ENCODE measurements around the gene PSPH. TPM values are rescaled to one million over a fixed set of nuclear protein-coding genes. Genes with fewer than 3 reads are reported as not detected.

The PSPH gene
- total RNA-seq, 1 experiment from 2014 or later, result 103 TPM

GRCh38 chr7:55964261-55965099 is 86.8 kb downstream of the PSPH start, which contains the start of gene NIPSNAP2:
NIPSNAP2 (plus strand) TSS chr7:55964585; CDS start chr7:55964610, 25 bp downstream.
- H3K9me2 ChIP-seq (ENCODE audit: insufficient read depth), result no peaks in the 10 kb centered on the region
- ChIA-PET POLR2A (ENCODE audit: unreplicated experiment) (interaction anchor here (0.5 to 1.9 kb wide), 7 partner anchors 9 to 135 kb away, joined by 3 to 15 read pairs (median 3); partner anchors contain the start of genes CCT6A and PSPH), CTCF (interaction anchor here (0.6 to 1.0 kb wide), 6 partner anchors 20 to 1194 kb away, joined by 5 to 10 read pairs (median 6); partner anchors contain the start of gene PSPH)
- H3K4me3 ChIP-seq, result peak within 1 kb of the TSS; percentile 67
- peak within 1 kb of the TSS; percentile 85 for H2AFZ ChIP-seq
- TF ChIP-seq EZH2 (IDR thresholded peaks at IDR 0.05; ENCODE audit: low read depth) (no peak), CTCF (conservative IDR thresholded peaks at IDR 0.05) (peak; percentile 64)
- H3K9me3 ChIP-seq (ENCODE audit: insufficient read depth, low read depth), result no peaks in the 10 kb centered on the region
- peak; percentile 63 to 89 for DNase-seq
- BruUV-seq (replicated peaks), result no TSS peak
- no peaks in the 10 kb centered on the region for H4K20me1 ChIP-seq (ENCODE audit: insufficient read depth)
- peaks cover 34% of the 10 kb centered on the region for H3F3A ChIP-seq (ENCODE audit: insufficient read depth, low read depth)
- peak within 1 kb of the TSS; percentile 54 for H3K27ac ChIP-seq
- intact Hi-C loops (cut with micrococcal nuclease; ENCODE audit: unreplicated experiment), result loop anchor here (1.0 to 10.0 kb wide), 4 partner anchors 13 to 530 kb away; partner anchors contain the start of genes CCT6A, MRPS17 and PSPH
- H3K79me2 ChIP-seq (ENCODE audit: low read depth), result peaks cover 50% of the 10 kb centered on the region
- peaks cover 19% of the 10 kb centered on the region for H3K4me1 ChIP-seq (replicated peaks; ENCODE audit: insufficient read depth)
- H3K4me2 ChIP-seq, result peak within 1 kb of the TSS; percentile 80
- no peaks in the 10 kb centered on the region for H3K27me3 ChIP-seq (ENCODE audit: insufficient read depth, low read depth)
- no peaks in the 10 kb centered on the region for H3K36me3 ChIP-seq (ENCODE audit: low read depth)

GRCh38 chr7:55963584-55964168 is 87.6 kb downstream of the PSPH start:
- no peak for DNase-seq
- Histone ChIP-seq H3K9me3 (ENCODE audit: insufficient read depth, low read depth) (no peaks in the 10 kb centered on the region), H2AFZ (peak overlapping the region; percentile 85), H3K36me3 (ENCODE audit: low read depth) (no peaks in the 10 kb centered on the region), H3K9me2 (ENCODE audit: insufficient read depth) (no peaks in the 10 kb centered on the region), H3K27ac (peak overlapping the region; percentile 27; the same call in 1 of the 2 replicates), H3K4me2 (peak overlapping the region; percentile 80), H3K79me2 (ENCODE audit: low read depth) (peaks cover 45% of the 10 kb centered on the region), H3K27me3 (ENCODE audit: insufficient read depth, low read depth) (no peaks in the 10 kb centered on the region), H4K20me1 (ENCODE audit: insufficient read depth) (no peaks in the 10 kb centered on the region), H3K4me1 (replicated peaks; ENCODE audit: insufficient read depth) (peaks cover 19% of the 10 kb centered on the region), H3F3A (ENCODE audit: insufficient read depth, low read depth) (peaks cover 34% of the 10 kb centered on the region), H3K4me3 (peak overlapping the region; percentile 63)
- intact Hi-C loops (cut with micrococcal nuclease; ENCODE audit: unreplicated experiment), result loop anchor here (1.0 to 10.0 kb wide), 4 partner anchors 12 to 529 kb away; partner anchors contain the start of genes CCT6A, MRPS17 and PSPH
- ChIA-PET CTCF (interaction anchor here (0.6 to 1.0 kb wide), 6 partner anchors 21 to 1194 kb away, joined by 5 to 10 read pairs (median 6); partner anchors contain the start of gene PSPH), POLR2A (ENCODE audit: unreplicated experiment) (interaction anchor here (0.6 to 1.9 kb wide), 2 partner anchors 88 to 107 kb away, joined by 3 to 10 read pairs; partner anchors contain the start of genes CCT6A and PSPH)
- TF ChIP-seq CTCF (conservative IDR thresholded peaks at IDR 0.05) (no peak), EZH2 (IDR thresholded peaks at IDR 0.05; ENCODE audit: low read depth) (no peak)
- BruUV-seq (replicated peaks), result no TSS peak

DNA sequence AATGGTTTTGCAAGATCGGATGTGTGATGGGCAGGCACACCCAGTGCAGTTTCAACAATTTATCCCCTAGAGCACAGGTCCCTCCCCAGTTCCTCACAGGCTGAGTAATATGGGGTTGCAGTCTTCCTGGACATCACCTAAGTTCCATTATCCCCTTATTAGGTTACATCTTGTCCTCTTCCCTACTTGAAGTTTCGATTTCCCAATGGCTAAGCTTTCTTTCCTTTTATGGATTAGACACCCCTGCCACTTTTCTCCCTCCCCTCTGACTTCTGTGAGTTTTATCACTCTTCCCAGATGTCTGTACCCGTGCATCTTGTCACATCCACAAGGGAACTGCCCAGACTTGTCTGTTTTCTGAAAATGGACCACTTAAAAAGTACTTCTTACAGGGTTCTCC is 89.2 kb downstream of the PSPH start:
- Histone ChIP-seq H3K79me2 (ENCODE audit: low read depth) (peaks cover 31% of the 10 kb centered on the region), H3K9me2 (ENCODE audit: insufficient read depth) (no peaks in the 10 kb centered on the region), H3K4me1 (replicated peaks; ENCODE audit: insufficient read depth) (peaks cover 19% of the 10 kb centered on the region), H3K36me3 (ENCODE audit: low read depth) (no peaks in the 10 kb centered on the region), H3K27me3 (ENCODE audit: insufficient read depth, low read depth) (no peaks in the 10 kb centered on the region), H3K4me2 (no peak overlapping the region), H4K20me1 (ENCODE audit: insufficient read depth) (no peaks in the 10 kb centered on the region), H3F3A (ENCODE audit: insufficient read depth, low read depth) (peaks cover 39% of the 10 kb centered on the region), H3K27ac (no peak overlapping the region), H3K9me3 (ENCODE audit: insufficient read depth, low read depth) (no peaks in the 10 kb centered on the region), H2AFZ (no peak overlapping the region), H3K4me3 (no peak overlapping the region)
- BruUV-seq (replicated peaks), result no TSS peak
- intact Hi-C loops (cut with micrococcal nuclease; ENCODE audit: unreplicated experiment), result loop anchor here (10.0 kb wide), 1 partner anchor 527 kb away; no protein-coding TSS in a partner anchor
- TF ChIP-seq EZH2 (IDR thresholded peaks at IDR 0.05; ENCODE audit: low read depth) (no peak), CTCF (conservative IDR thresholded peaks at IDR 0.05) (no peak)
- ChIA-PET POLR2A (ENCODE audit: unreplicated experiment) (interaction anchor here (0.7 kb wide), 1 partner anchor 1381 kb away, joined by 3 read pairs; no protein-coding TSS in a partner anchor), CTCF (interaction anchor here (0.6 kb wide), 1 partner anchor 321 kb away, joined by 3 read pairs; no protein-coding TSS in a partner anchor)
- DNase-seq, result peak in 1 of 2 experiments; percentile 61
